HTR-8/SVneo (cell line): ENCODE results near the gene HCAR3.
A peak's percentile ranks its signal among the peaks of the same experiment; 100 is the strongest.
"Not testable (repeated sequence)": the region's sequence is repeated elsewhere in the genome, so short reads cannot be mapped to it uniquely, and the experiment has no call there.

Experiments
- DNase-seq: peaks from one replicate; pipeline ENCODE4 v3.0.0; 2011; ENCODE audit warnings: low spot score, mixed read lengths; ENCODE audit not compliant: insufficient read length
- FAIRE-seq: peaks from 2 replicates; lab custom pipeline; 2011; peaks lifted over from hg19 to GRCh38; lab: Jason Lieb, UNC

HCAR3 gene

GRCh38 chr12:122716658-122717057 is at the start of gene HCAR3:
TSS of gene HCAR3 (minus strand) at chr12:122716811. CDS start at chr12:122716737, 74 bp downstream.
- DNase-seq, FAIRE-seq: not testable (repeated sequence)

DNA sequence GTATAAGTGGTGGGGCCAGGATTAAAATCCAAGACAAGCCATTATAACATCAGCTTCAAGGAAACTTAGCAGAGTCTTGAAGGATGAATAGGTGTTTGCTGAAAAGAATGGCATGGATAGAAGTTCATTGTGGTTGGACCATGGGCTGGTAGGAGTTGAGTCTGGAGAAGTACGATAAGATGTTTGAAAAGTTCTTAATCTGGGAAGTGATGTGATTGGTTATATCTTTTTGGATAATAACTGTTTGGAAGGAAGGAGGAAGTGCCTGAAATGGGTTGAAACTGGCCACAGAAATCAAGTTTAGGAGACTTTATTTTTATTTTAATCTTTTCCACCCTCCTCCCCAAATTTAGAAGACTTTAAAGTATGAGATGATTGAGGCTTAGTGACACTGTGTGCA is 41.0 kb upstream of the HCAR3 start:
- no peak for DNase-seq
- no peak for FAIRE-seq

DNA sequence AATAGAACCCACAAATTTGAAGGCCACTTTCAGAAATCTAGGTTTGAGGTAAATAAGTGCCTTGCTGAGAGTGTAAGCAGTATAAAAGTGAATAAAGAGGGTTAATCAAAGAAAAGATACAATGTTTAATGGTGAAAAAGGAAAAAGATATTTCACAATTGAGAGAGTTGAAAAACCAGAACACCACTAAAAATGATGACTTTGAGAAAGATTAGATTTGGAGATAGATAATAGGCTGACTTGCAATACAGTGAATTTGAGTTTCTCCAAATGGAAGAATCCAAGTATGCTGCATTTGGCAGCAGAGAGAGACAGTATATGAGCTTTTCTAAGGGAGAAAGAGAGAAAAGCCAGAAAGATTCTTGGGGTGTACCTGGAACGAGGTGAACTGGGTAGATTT is 38.2 kb upstream of the HCAR3 start:
- FAIRE-seq (no peak), DNase-seq (no peak)

DNA sequence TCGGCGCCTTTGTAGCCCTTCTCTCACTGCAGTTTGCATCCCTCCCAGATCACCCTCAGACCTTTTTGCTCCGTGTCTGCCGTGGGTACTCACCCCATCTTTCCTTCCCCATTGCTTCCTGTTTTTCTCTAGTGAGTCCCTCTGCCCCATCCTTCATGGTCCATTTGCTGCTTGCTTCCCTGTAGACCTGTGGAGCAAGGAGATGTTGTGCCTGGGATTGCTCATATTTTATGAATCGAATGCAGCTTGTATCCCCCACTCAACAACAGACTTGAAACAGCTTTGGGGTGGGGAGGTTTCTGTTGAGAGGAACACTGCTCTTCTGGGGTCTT is 36.7 kb upstream of the HCAR3 start:
- DNase-seq (no peak), FAIRE-seq (no peak)

- FAIRE-seq (peak; percentile 80), DNase-seq (peak; percentile 97)
Observed at GRCh38 chr12:122752464-122753318, 36.1 kb upstream of the HCAR3 start, which contains the start of gene DENR. TSS of gene DENR (plus strand) at chr12:122752824. CDS start at chr12:122753702, 878 bp downstream.

DNA sequence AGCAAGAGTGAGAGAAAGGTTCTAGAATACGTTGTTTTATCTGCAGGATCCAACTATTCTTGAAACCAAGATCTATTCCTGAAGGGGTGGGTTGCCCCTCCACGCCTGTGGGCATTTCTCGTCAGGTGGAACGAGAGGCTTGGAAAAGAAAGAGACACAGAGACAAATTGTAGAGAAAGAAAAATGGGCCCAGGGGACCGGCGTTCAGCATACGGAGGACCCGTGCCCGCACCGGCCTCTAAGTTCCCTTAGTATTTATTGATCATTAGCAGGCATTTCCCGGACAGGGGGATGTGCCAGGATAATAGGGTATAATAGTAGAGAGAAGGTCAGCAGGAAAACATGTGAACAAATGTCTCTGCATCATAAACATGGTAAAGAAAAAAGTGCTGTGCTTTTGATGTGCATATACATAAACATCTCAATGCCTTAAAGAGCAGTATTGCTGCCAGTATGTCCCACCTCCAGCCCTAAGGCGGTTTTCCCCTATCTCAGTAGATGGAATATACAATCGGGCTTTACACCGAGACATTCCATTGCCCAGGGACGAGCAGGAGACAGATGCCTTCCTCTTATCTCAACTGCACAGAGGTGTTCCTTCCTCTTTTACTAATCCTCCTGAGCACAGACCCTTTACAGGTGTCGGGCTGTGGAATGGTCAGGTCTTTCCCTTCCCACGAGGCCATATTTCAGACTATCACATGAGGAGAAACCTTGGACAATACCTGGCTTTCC is 34.3 kb upstream of the HCAR3 start:
- FAIRE-seq, DNase-seq: not testable (repeated sequence)

DNA sequence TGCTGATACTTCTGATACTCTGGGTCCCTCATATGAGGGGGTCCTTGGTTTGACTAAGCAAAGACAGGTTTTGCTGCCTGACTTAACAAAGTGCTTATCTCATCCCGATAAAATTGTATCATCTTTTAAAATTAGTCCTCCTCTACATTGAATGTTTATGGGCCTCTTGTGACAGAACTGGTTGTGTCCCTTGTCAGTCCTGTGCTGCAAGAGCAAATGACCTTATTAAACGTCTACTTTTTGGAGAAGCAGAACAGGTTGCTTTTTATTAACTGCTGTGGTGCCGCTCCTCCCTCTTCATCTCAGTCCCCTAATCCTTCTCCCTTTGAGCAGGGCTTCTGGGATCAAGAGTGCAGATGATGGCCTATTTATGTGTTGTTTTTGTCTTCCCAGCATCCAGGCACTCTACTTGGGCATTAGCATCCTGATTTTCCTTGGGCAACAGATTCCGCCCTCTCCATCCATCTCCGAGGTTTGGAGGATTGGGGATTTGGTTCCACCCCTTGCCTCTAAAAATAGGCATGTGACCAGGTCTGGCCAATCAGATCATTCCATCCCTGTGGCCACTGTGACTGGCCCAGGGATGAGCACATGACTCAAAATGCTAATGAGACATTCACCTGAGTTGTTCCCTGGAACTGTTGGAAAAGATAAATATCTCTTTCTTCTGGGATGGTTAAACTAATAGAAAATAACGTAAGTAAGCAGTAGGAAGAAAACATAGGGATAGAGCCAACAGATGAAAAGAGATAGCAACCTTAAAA is 33.1 kb upstream of the HCAR3 start:
- FAIRE-seq: no peak
- DNase-seq: no peak

- FAIRE-seq: no peak
Observed at GRCh38 chr12:122747224-122748135, 30.9 kb upstream of the HCAR3 start.

DNA sequence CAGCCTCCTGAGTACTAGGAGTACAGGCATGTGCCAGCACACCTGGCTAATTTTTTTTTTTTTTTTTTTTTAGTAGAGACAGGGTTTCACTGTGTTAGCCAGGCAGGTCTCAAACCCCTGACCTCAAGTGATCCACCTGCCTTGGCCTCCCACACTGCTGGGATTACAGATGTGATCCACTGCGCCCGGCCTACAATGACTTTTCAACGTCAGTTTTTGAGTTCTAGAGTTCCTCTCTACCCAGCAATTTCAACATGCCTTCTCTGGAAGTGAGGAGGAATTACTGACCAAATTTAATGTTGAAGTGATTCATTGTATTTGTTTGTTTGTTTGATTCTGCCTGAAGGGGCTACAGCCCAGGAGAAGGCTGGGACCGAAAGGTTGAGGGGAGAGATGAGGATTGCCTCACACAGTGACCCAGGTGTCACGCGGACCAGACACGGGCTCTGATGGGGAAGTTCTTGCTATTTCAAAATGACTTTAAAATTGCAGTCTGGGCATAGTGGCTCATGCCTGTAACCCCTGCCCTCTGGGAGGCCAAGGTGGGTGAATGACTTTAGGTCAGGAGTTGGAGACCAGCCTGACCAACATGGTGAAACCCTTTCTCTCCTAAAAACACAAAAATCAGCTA is 27.4 kb upstream of the HCAR3 start:
- FAIRE-seq (no peak), DNase-seq (no peak)

More at GRCh38 chr12:122747224-122748135, 30.9 kb upstream of the HCAR3 start:
- DNase-seq: no peak

DNA sequence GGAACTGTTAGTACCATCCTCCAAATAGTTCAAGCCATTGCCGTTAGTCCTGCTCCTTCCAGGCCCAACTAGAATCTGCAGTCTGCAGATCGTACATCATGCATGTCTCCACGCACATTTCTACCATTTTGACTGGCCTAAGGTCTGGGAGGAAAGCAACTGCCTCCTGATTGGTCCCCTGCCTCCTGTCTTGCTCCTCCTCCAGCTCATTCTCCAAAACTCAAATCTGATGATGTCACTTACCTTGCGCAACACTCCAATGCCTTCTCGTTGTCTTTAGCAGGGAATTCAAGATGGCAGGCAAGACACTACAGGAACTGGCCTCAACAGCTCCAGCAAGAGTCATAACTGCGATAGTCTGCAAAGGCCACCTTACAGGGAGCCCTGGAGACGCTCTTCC is 23.7 kb upstream of the HCAR3 start:
- FAIRE-seq (no peak), DNase-seq (no peak)

GRCh38 chr12:122738571-122738970 is 22.0 kb upstream of the HCAR3 start:
- DNase-seq: no peak
- FAIRE-seq: no peak

- FAIRE-seq (no peak), DNase-seq (no peak)
Observed at GRCh38 chr12:122732611-122733010, 16.0 kb upstream of the HCAR3 start.

DNA sequence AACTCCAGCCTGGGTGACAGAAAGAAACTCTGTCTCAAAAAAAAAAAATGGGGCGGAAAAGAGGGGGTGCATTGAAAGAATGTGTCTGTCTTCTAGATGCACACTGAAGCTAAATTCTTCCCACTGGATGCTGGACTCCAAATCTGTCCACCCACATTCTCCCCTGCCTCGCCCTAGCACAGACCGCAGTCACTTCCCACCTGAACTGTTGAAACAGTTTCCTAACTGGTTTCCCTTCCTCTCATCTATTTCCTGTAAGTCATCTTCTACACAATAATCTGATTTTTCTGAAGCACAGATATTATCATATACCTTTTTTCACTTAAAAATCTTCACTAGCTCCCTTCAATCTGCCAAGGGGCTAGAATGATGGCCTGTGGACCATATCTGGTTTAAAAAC is 15.6 kb upstream of the HCAR3 start:
- FAIRE-seq (no peak), DNase-seq (no peak)

GRCh38 chr12:122730215-122731014 is 13.8 kb upstream of the HCAR3 start, which contains the start of gene HCAR1:
TSS of gene HCAR1 (minus strand) at chr12:122730844. CDS start at chr12:122730339, 505 bp downstream.
- FAIRE-seq (no peak), DNase-seq (no peak)

DNA sequence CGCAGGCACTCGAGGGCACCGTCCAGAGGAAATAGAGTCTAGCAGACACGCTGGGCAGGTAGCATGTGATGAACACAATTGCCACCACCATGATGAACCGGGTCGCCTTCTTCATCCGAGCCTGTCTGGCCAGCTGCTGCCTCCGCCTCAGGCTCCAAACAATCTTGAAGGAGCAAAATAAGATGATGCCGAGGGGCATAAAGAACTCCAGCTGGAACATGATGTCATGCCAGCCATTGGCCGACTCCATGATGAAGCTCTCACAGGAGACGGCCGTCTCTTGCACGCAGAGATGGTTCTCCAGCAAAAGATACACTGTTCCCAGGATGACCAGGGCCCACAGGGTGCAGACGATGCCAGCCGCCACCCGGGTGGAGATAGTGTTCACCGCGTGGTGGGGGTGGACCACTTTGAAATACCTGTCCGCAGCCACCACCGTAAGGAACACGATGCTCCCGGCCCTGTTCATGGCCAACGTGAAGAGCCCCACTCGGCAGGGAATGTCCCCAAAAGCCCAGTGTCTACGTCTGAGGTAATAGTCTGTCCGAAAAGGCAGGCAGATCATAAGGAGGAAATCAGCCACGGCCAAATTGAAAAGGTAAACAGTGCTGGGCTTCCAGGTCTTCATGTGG is 13.1 kb upstream of the HCAR3 start:
- no peak for FAIRE-seq
- DNase-seq: no peak

GRCh38 chr12:122726080-122726558 is 9.5 kb upstream of the HCAR3 start:
- FAIRE-seq (no peak), DNase-seq (peak; percentile 26)

DNA sequence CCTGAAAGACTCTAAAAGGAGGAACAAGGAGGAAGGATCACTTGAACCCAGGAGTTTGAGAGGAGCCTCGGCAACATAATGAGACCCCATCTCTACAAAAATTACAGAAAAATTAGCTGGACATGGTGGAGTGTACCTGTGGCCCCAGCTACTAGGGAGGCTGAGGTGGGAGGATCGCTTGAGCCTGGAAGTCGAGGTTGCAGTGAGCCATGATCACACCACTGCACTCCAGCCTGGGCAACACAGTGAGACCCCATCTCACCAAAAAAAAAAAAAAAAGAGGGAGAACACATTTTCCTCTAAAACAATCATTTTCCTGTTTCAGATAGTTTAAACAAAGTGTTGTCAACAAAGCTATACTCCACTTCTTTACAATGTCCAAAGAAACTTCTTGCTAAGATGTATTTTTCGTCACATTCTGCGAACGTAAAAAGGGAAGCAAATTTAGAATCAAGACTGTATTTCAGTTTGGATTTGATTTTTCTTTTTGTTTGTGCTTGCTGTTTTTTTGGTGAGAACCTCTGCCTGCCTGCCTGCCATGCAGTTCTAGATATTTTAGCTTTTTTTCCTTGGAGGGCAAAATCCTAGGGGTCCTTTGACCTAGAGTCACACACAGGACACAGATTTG is 9.0 kb upstream of the HCAR3 start:
- no peak for FAIRE-seq
- DNase-seq: no peak
